Heart left ventricle (tissue), 13 donors: ENCODE results near the gene PKM.

Experiments used
- POLR2A ChIP-seq, 2 donors: fragments of 450-650 bp; IDR thresholded peaks; one replicate each; pipeline ENCODE4 v1.6.1; 2017; ENCODE audit warnings: antibody characterized with exemption in 2 of 2, mild to moderate bottlenecking in 2 of 2, moderate library complexity in 2 of 2
- TF ChIP-seq, protein P1 (sequence below), 12 donors: fragments of 200-600 bp; sonication (generic) in 4 of 12; IDR thresholded peaks; one replicate each; pipeline versions ENCODE4 v1.5.0 to v1.8.0; 2018 to 2022; ENCODE audit warnings: antibody characterized with exemption in 12 of 12, mild to moderate bottlenecking in 5 of 12
- donor health status: ischemic (EF 13 %, LVEDD 7.1; RV severe dilation, severe dysfunction).
- donor health status: DM: no; HTN: yes; CAD: no.
- donor health status: DM: no; HTN: no; CAD: no.
- donor health status: ischemic (EF 25% LVEDD 6.9; RV normal size, moderate dysfunction).
- donor health status: ischemic (EF 25% LVEDD 5.7; RV mildly dilated, moderate dysfunction).
- donor health status: ischemic (EF 35%, LVEDD 5.7; RV mildly dilated, moderate dysfunction).
- donor health status: nonischemic (EF 11% LVEDD 7.7; RV severe dilation, severe dysfunction).
- donor health status: DM: yes; HTN: yes; CAD: no.
- donor health status: PGD.
- donor health status: ischemic (EF 29% LVEDD 5.4; RV normal size, mild dysfunction).
- donor health status: nonischemic (EF 23%, LVEDD 6.1; RV moderate dilation, normal function).

- no peak for TF ChIP-seq POLR2A (IDR thresholded peaks at IDR 0.05)
- TF ChIP-seq, protein P1, sequence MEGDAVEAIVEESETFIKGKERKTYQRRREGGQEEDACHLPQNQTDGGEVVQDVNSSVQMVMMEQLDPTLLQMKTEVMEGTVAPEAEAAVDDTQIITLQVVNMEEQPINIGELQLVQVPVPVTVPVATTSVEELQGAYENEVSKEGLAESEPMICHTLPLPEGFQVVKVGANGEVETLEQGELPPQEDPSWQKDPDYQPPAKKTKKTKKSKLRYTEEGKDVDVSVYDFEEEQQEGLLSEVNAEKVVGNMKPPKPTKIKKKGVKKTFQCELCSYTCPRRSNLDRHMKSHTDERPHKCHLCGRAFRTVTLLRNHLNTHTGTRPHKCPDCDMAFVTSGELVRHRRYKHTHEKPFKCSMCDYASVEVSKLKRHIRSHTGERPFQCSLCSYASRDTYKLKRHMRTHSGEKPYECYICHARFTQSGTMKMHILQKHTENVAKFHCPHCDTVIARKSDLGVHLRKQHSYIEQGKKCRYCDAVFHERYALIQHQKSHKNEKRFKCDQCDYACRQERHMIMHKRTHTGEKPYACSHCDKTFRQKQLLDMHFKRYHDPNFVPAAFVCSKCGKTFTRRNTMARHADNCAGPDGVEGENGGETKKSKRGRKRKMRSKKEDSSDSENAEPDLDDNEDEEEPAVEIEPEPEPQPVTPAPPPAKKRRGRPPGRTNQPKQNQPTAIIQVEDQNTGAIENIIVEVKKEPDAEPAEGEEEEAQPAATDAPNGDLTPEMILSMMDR (IDR thresholded peaks at IDR 0.05): no peak
Measured at GRCh38 chr15:72197041-72197459, 33.9 kb downstream of the PKM start.
